Adrenal gland (tissue), 12 donors: ENCODE results near the gene WNT2B. TPM values are rescaled to one million over a fixed set of nuclear protein-coding genes. Genes with fewer than 3 reads are reported as not detected.

ENCODE experiments used
- DNase-seq, 7 donors: peaks; one replicate each; pipeline ENCODE4 v3.0.0-alpha.2; 2019 to 2020
- H3K27ac ChIP-seq, 5 donors: fragments of 200-600 bp; sonication (generic) in 4 of 5; 1 replicate in 3 of 5; 2 replicates in 2 of 5; pipeline versions ENCODE4 v1.5.1 to v1.8.0; 2016 to 2020; ENCODE audit warnings: mild to moderate bottlenecking in 1 of 5
- H3K27me3 ChIP-seq: fragments of 200-600 bp; 2 replicates; pipeline ENCODE4 v1.8.0; 2021
- H3K36me3 ChIP-seq, 2 donors: fragments of 200-600 bp; replicated peaks in 1 of 2; 1 replicate in 1 of 2; 2 replicates in 1 of 2; pipeline versions ENCODE4 v1.5.1 to v1.8.0; 2018 to 2022
- H3K4me1 ChIP-seq, 2 donors: fragments of 200-600 bp; replicated peaks in 1 of 2; 1 replicate in 1 of 2; 2 replicates in 1 of 2; pipeline versions ENCODE4 v1.5.1 to v1.8.0; 2018 to 2021
- H3K4me3 ChIP-seq, 4 donors: fragments of 200-600 bp; sonication (generic) in 3 of 4; one replicate each; pipeline ENCODE4 v1.5.1; 2016 to 2018
- H3K9me3 ChIP-seq, 3 donors: fragments of 200-600 bp; sonication (generic) in 1 of 3; replicated peaks in 1 of 3; 1 replicate in 2 of 3; 2 replicates in 1 of 3; pipeline versions ENCODE4 v1.5.1 to v1.8.0; 2016 to 2021
- POLR2A ChIP-seq, 2 donors: fragments of 450-650 bp; IDR thresholded peaks; one replicate each; pipeline ENCODE4 v1.6.1; 2017; ENCODE audit warnings: antibody characterized with exemption in 2 of 2, mild to moderate bottlenecking in 2 of 2, moderate library complexity in 1 of 2
- WGBS, 4 donors: extraction: QIAGEN DNeasy Blood & Tissue Kit in 2 of 4; methylation state at CpG; one replicate each; pipeline versions ENCODE4 v1.1.5 to v1.1.7; 2013 to 2017; 5-methylcytosine and 5-hydroxymethylcytosine counted together
- intact Hi-C, 2 donors: fragments of 100-400 bp; cut with DNase I; formaldehyde crosslinking; loops; one replicate each; pipeline versions ENCODE4 v1.14.1 to v1.15.0; 2022 to 2023
- microRNA-seq, 3 donors: library from miRNA; unstranded; fragments of <30 nt; microRNA quantifications; one replicate each; pipeline ENCODE4, GENCODE V29; 2017 to 2020
- polyA plus RNA-seq, 3 donors: library from polyadenylated mRNA; stranded (reverse); fragments of 200-250 nt in 2 of 3; fragments of 350-450 nt in 1 of 3; fragmentation: Illumina TruSeq in 1 of 3; extraction: RNeasy Lipid Tissue Mini Kit (QIAGEN cat#74804) in 1 of 3; gene quantifications; one replicate each; pipeline ENCODE4 v1.2.3, GENCODE V29; 2013 to 2014
- total RNA-seq, 9 donors: library from RNA; depleted of rRNA in 4 of 9; stranded (reverse); fragments of >200 nt in 4 of 9; fragments of 120-200 nt in 1 of 9; fragmentation: NEBNext Ultra II Directional in 1 of 9; extraction: Animal tissue kit (Norgen Biotek cat#: 25700) in 1 of 9; gene quantifications; one replicate each; pipeline versions ENCODE4 v1.1.0 to v1.2.4, GENCODE V29; 2013 to 2023
- TF ChIP-seq, protein P1 (sequence below), 6 experiments: fragments of 450-650 bp in 4 of 6; fragments of 200-600 bp in 2 of 6; sonication (generic) in 1 of 6; IDR thresholded peaks; 1 replicate in 5 of 6; 2 replicates in 1 of 6; pipeline versions ENCODE4 v1.5.1 to v1.8.0; 2016 to 2021; ENCODE audit warnings: antibody characterized with exemption in 6 of 6, mild to moderate bottlenecking in 2 of 6, moderate library complexity in 1 of 6
- donor health status: healthy with polysubstance abuse.
- donor health status: Bipolar disorder and iron deficiency.
- donor health status: DM: yes; HTN: yes; CAD: no.
- donor health status: DM: no; HTN: no; CAD: no.
- donor health status: DM: no; HTN: no; CAD: no.
- donor health status: DM: yes; HTN: yes; CAD: no.

WNT2B gene
- total and polyA plus RNA-seq, 12 donors: 0.63 to 8.1 (median 1.9) TPM

GRCh38 chr1:112576240-112576639, 67.5 kb downstream of the WNT2B start:
- no peaks in the 10 kb centered on the region for H3K27me3 ChIP-seq
- no peak overlapping the region for H3K27ac ChIP-seq
- H3K4me3 ChIP-seq: no peak overlapping the region
- no peak for DNase-seq
- H3K9me3 ChIP-seq: no peaks in the 10 kb centered on the region
- 90 to 97% (median 93%) methylated on average over 3 of the region's 3 CpGs for WGBS, 4 donors
- intact Hi-C loops: no loop called here
- no peak for TF ChIP-seq POLR2A (IDR thresholded peaks at IDR 0.05)
- TF ChIP-seq, protein P1, sequence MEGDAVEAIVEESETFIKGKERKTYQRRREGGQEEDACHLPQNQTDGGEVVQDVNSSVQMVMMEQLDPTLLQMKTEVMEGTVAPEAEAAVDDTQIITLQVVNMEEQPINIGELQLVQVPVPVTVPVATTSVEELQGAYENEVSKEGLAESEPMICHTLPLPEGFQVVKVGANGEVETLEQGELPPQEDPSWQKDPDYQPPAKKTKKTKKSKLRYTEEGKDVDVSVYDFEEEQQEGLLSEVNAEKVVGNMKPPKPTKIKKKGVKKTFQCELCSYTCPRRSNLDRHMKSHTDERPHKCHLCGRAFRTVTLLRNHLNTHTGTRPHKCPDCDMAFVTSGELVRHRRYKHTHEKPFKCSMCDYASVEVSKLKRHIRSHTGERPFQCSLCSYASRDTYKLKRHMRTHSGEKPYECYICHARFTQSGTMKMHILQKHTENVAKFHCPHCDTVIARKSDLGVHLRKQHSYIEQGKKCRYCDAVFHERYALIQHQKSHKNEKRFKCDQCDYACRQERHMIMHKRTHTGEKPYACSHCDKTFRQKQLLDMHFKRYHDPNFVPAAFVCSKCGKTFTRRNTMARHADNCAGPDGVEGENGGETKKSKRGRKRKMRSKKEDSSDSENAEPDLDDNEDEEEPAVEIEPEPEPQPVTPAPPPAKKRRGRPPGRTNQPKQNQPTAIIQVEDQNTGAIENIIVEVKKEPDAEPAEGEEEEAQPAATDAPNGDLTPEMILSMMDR (IDR thresholded peaks at IDR 0.05): no peak
- no peaks in the 10 kb centered on the region for H3K4me1 ChIP-seq
- peaks cover 0 to 19% of the 10 kb centered on the region in 2 donors for H3K36me3 ChIP-seq

Small RNA genes lying within 50 kb of the gene (microRNA-seq; reads per million reads assigned to microRNA genes)
- gene MIR4256: 0 reads per million in 3 donors

Other genes with a start within 250 kb of the WNT2B start
- gene CTTNBP2NL, start 112.8 kb upstream of the WNT2B start, total RNA-seq: 10 to 100 TPM in 5 of 9 donors, 1 to 10 TPM in 4; 5.5 to 22.0 (median 16.4) TPM
- 10 to 100 TPM in 1 of 3 donors, 1 to 10 TPM in 2; 2.5 to 11.3 (median 6.3) TPM for gene CTTNBP2NL, start 112.8 kb upstream of the WNT2B start, polyA plus RNA-seq
- gene ST7L, start 110.2 kb downstream of the WNT2B start, total RNA-seq: 10 to 100 TPM; 14.0 to 37.2 (median 24.1) TPM
- 10 to 100 TPM; 16.4 to 30.7 (median 18.0) TPM for gene ST7L, start 110.2 kb downstream of the WNT2B start, polyA plus RNA-seq
- 100 to 1,000 TPM in 4 of 9 donors, 10 to 100 TPM in 5; 65.2 to 178 (median 96.5) TPM for gene CAPZA1, start 110.9 kb downstream of the WNT2B start, total RNA-seq
- gene CAPZA1, start 110.9 kb downstream of the WNT2B start, polyA plus RNA-seq: 100 to 1,000 TPM in 1 of 3 donors, 10 to 100 TPM in 2; 60.1 to 120 (median 64.0) TPM
- 10 to 100 TPM; 39.1 to 86.7 (median 61.0) TPM for gene MOV10, start 165.7 kb downstream of the WNT2B start, total RNA-seq
- gene MOV10, start 165.7 kb downstream of the WNT2B start, polyA plus RNA-seq: 100 to 1,000 TPM in 2 of 3 donors, 10 to 100 TPM in 1; 43.7 to 372 (median 242) TPM
- gene RHOC, start 198.2 kb downstream of the WNT2B start, total RNA-seq: 100 to 1,000 TPM; 191 to 374 (median 237) TPM
- gene RHOC, start 198.2 kb downstream of the WNT2B start, polyA plus RNA-seq: 100 to 1,000 TPM; 186 to 242 (median 238) TPM
- 1 to 10 TPM in 3 of 9 donors, under 1 TPM in 5, not detected in 1; 0.31 to 4.7 (median 0.72) TPM for gene PPM1J, start 206.4 kb downstream of the WNT2B start, total RNA-seq
- gene PPM1J, start 206.4 kb downstream of the WNT2B start, polyA plus RNA-seq: 1 to 10 TPM; 1.7 to 5.1 (median 2.7) TPM